Mucosa of stomach (tissue), 1 donor: ENCODE data around the gene ASB7.

Source experiments
- H3K27me3 ChIP-seq: one replicate; pipeline ENCODE4 v1.7.0; 2013; ENCODE audit warnings: mild to moderate bottlenecking, low read length; ENCODE audit not compliant: control insufficient read depth, insufficient read depth
- H3K36me3 ChIP-seq: one replicate; pipeline ENCODE4 v1.7.0; 2013; ENCODE audit warnings: low read length; ENCODE audit not compliant: control insufficient read depth, insufficient read depth
- H3K4me1 ChIP-seq: one replicate; pipeline ENCODE4 v1.7.0; 2013; ENCODE audit warnings: mild to moderate bottlenecking, low read length; ENCODE audit not compliant: control insufficient read depth, insufficient read depth
- H3K4me3 ChIP-seq: one replicate; pipeline ENCODE4 v1.7.0; 2013; ENCODE audit warnings: low read length
- H3K9ac ChIP-seq: one replicate; pipeline ENCODE4 v1.7.0; 2013; ENCODE audit warnings: mild to moderate bottlenecking, low read length, moderate library complexity
- H3K9me3 ChIP-seq: one replicate; pipeline ENCODE4 v1.7.0; 2013; ENCODE audit warnings: mild to moderate bottlenecking, low read length, moderate library complexity; ENCODE audit not compliant: control insufficient read depth
- donor health status: Pancreatic carcinoma.

The ASB7 gene

DNA sequence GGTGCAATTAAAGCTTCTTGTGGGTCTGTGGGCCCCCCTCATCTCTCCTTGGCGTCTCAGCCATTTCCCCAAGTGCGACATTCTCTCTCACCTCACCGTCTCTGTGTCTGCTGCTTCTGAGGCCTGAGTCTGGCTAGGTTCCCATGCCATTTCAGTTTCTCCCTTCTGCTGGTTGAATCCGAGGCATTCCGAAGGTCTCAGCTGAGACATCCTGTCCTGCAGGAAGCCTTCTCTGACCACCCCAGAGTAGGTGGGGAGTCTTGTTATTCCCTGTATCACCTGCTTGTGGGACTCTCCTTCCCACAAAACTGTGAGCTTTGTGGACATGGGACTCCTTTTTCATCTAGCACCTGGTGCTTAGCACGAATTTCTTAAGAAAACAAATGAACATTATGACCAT, 78.3 kb downstream of the ASB7 start:
- H3K27me3 ChIP-seq: no peaks in the 10 kb centered on the region
- no peaks in the 10 kb centered on the region for H3K9me3 ChIP-seq
- H3K36me3 ChIP-seq: no peaks in the 10 kb centered on the region
- H3K4me3 ChIP-seq: no peak overlapping the region
- peaks cover 4% of the 10 kb centered on the region for H3K4me1 ChIP-seq
- no peak overlapping the region for H3K9ac ChIP-seq

DNA sequence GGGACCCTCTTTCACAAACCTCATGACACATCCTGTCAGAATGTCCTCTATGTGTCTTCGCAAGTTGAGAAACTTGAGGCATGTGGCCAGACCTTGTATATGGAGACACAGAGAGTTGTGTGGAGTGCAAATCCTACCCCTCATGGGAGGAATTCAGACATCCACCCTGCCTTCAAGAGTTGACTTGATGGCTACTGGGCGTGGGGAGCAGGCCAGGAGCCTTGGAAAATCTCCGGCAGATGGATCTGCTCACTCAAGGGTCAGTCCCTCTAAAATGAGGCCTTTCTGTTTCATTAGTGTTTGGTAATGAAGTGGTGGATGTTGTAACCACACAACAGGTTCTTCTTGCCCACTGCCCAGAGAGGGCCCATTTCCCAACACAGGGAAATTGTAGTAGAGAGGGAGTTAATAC, 79.0 kb downstream of the ASB7 start:
- H3K4me1 ChIP-seq: peaks cover 4% of the 10 kb centered on the region
- no peaks in the 10 kb centered on the region for H3K9me3 ChIP-seq
- no peak overlapping the region for H3K4me3 ChIP-seq
- H3K9ac ChIP-seq: no peak overlapping the region
- H3K36me3 ChIP-seq: no peaks in the 10 kb centered on the region
- no peaks in the 10 kb centered on the region for H3K27me3 ChIP-seq

DNA sequence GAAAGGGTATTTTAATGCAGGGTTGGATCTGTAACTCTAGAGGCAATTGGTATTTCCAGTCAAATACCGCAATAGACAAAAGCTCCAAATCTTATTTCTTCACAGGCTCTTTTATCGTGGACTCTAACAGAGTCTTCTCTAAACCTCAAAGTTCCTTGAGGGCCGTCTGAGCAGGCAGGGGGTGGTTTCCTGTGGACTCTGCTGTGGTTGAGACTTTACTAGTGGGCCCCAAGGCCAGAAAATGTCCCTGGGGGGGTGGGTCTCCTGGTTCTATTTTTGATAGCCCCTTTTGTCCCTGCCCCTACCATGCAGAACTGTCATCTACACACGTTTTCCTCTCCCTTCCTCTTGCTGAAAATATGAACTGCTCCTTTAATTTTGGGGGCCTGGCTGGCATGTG, 80.1 kb downstream of the ASB7 start:
- Histone ChIP-seq H3K4me3 (no peak overlapping the region), H3K9ac (no peak overlapping the region), H3K9me3 (no peaks in the 10 kb centered on the region), H3K36me3 (no peaks in the 10 kb centered on the region), H3K4me1 (peaks cover 4% of the 10 kb centered on the region), H3K27me3 (no peaks in the 10 kb centered on the region)

DNA sequence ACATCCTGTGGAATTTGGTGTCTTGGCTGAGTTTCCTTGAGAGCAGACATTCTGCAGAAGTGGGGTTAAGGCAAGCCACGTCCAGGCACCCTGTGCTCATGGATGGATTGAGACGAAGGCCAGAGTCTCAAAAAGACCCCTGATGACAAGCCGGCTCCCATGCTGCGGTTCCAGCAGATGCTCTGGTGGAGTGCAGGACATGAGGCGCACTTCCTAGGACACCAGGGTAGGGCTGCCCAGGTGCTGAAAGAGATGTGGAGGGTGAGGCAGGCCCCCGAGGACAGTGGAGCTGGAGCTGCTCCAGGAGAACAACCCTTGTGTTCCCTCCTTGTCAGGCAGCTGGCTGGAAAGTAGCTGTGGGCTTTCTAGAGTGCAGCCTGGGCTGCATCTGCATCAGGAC, 81.0 kb downstream of the ASB7 start:
- Histone ChIP-seq H3K9me3 (no peaks in the 10 kb centered on the region), H3K27me3 (no peaks in the 10 kb centered on the region), H3K4me1 (peaks cover 4% of the 10 kb centered on the region), H3K4me3 (no peak overlapping the region), H3K36me3 (no peaks in the 10 kb centered on the region), H3K9ac (no peak overlapping the region)

DNA sequence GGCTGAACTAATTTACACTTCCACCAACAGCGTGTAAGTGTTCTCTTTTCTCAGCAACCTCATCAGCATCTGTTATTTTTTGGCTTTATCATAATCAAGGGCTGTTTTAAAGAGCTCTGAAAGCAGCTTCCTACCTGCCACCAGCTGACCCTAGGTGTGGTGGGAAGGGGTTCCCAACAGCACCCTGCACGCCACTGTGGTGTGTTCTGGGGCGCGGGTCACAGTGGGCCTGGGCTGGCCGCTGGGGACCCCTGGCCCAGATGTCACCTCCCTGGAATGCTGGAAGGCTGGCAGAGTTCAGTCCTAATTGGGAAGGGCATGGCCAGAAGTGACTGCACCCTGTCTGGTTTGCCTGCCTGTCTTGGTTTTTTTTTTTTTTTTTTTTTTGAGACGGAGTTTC, 82.2 kb downstream of the ASB7 start:
- Histone ChIP-seq H3K36me3 (no peaks in the 10 kb centered on the region), H3K9ac (no peak overlapping the region), H3K4me3 (no peak overlapping the region), H3K27me3 (no peaks in the 10 kb centered on the region), H3K4me1 (no peaks in the 10 kb centered on the region), H3K9me3 (no peaks in the 10 kb centered on the region)

DNA sequence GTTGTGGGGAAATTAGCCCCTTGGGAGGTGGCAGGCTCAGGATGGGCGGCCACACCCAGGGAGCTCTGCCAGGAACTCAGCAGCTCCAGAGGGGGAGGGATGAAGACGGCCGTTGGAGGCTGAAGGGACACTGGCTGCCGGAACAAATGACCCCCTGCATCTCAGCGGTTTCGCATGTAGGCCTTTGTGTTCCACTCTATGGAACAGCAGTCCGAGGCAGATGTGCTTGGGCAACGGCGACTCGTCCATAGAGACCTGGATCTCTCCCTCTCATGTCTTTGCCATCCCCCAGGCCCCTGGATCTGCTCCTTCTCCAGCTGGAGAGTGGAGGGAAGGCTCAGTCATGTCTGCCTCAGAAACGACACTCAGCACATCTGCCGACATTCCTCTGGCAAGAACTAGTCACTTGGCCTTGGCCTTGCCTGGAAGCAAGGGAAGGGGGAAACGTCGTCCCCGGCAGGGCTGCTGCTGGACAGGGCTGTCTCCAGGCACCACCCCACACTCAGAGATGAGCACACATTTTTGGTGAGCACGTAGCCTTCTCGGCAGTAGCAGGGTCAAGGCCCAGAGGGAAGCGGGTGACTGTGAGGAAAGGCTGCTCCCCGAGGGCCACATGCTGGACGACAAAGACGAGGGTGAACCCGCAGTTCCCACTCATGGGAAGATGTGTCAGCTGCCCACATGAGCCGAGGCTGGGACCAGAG, 83.8 kb downstream of the ASB7 start:
- Histone ChIP-seq H3K9ac (no peak overlapping the region), H3K4me1 (no peaks in the 10 kb centered on the region), H3K27me3 (no peaks in the 10 kb centered on the region), H3K36me3 (no peaks in the 10 kb centered on the region), H3K4me3 (no peak overlapping the region), H3K9me3 (no peaks in the 10 kb centered on the region)

DNA sequence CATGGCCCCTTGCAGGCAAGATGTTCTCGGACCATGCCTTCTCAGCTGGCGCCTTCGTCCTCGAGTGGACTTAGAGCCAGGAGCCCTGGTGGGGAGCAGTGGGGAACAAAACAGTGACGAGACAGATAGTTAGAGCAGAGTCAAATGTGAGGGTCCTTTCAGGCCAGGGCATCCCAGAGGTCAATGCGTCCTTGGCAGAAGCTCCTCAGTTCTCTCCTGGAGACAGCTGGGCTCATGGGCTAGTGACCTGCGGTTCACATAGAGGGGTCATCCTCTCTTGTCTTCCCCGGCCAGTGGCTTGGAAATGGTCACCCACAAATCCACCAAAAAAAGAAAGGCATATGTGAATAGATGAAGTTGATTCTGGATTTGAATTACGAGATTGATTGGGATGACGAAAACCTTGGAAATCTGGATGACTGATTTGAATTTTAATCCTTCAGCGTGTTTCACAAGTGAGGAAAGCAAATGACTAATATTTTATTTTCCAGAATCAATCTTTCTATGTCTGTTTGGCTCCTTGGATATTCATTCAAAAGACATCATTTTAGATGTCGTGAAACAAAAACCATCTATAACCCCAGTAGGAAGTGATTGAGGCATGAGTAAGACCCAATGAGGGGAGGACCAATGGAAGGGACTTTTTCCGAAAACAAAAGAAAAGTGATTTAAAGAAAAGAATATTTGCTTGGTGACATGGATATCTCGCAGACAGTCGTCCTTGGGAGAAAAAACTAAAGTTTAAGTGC, 84.5 kb downstream of the ASB7 start:
- Histone ChIP-seq H3K9me3 (no peaks in the 10 kb centered on the region), H3K4me3 (no peak overlapping the region), H3K36me3 (no peaks in the 10 kb centered on the region), H3K27me3 (no peaks in the 10 kb centered on the region), H3K4me1 (no peaks in the 10 kb centered on the region), H3K9ac (no peak overlapping the region)

DNA sequence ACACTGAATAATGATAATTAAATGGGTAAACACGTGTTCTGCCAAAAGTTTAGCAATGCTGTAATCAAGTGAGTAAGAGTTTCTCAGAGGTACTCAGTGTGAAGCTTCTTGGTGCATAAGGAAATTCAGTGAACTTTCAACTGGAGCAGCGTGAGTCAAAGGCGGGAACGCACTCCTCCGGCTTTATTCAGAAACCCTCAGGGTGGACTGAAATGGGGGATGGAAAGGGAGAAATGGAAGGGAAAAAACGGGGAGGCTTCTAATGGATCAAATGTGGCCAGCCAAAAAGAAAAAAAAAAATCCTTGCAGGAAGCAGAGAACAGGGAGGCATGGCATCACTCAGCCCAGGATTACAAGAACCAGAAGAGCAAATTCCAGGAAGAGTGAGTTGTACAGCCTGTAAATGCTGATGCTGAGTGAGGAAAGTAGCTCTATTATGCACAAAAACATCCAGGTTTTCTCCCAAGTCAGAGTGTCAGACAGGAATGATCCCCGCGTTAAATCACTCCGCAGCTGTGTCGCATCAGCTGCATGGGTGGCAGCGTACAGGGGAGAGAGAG, 85.3 kb downstream of the ASB7 start:
- Histone ChIP-seq H3K9me3 (no peaks in the 10 kb centered on the region), H3K9ac (no peak overlapping the region), H3K4me3 (no peak overlapping the region), H3K27me3 (no peaks in the 10 kb centered on the region), H3K36me3 (no peaks in the 10 kb centered on the region), H3K4me1 (no peaks in the 10 kb centered on the region)

DNA sequence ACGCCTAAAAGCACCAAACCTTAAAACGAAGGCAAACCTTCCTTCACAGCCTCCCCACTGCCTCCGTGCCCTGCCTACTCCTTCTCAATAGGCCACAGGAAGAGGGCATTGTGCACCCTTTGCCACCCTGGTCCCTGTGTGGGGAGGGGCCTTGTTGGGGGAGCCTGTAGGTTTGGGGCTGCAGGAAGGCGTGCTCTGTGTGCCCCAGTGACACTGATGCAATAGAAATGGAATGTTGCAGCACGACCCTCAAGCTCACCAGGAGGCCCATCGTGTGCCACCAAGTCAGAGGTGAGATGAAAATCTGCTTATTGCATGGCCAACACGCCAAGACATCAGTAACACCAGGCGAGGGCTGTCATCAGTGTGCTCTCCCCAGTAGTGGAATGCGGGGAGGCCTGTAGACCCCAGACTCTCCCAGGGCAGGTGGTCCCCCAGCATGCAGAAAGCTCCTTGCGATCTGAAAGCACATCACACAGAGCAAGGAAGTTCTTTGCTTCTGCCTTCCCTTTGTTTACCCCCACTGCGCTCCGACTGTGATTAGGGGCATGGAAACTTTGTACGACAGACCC, 86.2 kb downstream of the ASB7 start:
- Histone ChIP-seq H3K9me3 (no peaks in the 10 kb centered on the region), H3K4me1 (no peaks in the 10 kb centered on the region), H3K4me3 (no peak overlapping the region), H3K9ac (no peak overlapping the region), H3K36me3 (no peaks in the 10 kb centered on the region), H3K27me3 (no peaks in the 10 kb centered on the region)

DNA sequence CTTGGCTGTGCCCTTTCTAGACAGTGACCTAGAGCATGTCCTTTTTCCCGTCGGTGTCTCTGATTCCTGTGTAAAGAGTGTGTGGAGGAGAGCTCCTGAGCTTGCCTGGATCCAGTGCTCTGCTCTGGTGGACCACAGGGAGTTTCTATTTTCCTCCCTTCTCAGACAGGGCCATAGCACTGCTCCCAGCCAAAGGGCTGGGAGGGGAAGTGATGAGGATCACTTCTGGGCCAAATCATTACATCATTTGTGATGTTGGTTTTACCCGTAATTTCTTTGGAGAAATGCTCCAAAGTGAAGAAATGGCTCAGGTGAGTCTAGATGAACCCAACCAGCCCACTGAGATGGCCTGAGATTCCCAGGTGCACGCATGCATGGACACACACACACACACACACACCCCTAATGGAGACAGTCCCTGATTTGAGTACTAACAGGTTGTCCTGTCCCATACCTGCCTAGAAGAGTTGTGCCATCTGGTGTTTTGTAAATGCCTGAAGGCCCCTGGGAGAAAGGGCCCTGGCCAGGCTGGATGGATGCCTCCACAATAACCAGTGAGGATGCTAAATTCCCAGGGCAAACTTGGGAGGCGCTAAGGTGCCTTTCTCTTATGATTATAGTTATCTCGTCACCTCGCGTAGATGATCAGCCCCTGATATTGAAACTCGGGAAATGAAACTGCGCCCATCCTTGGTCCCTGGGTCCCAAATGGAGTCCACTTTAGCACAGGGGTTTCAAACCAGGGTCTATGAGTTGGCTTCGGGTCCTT, 86.9 kb downstream of the ASB7 start:
- no peaks in the 10 kb centered on the region for H3K27me3 ChIP-seq
- no peaks in the 10 kb centered on the region for H3K4me1 ChIP-seq
- no peaks in the 10 kb centered on the region for H3K9me3 ChIP-seq
- H3K9ac ChIP-seq: no peak overlapping the region
- no peak overlapping the region for H3K4me3 ChIP-seq
- H3K36me3 ChIP-seq: no peaks in the 10 kb centered on the region

DNA sequence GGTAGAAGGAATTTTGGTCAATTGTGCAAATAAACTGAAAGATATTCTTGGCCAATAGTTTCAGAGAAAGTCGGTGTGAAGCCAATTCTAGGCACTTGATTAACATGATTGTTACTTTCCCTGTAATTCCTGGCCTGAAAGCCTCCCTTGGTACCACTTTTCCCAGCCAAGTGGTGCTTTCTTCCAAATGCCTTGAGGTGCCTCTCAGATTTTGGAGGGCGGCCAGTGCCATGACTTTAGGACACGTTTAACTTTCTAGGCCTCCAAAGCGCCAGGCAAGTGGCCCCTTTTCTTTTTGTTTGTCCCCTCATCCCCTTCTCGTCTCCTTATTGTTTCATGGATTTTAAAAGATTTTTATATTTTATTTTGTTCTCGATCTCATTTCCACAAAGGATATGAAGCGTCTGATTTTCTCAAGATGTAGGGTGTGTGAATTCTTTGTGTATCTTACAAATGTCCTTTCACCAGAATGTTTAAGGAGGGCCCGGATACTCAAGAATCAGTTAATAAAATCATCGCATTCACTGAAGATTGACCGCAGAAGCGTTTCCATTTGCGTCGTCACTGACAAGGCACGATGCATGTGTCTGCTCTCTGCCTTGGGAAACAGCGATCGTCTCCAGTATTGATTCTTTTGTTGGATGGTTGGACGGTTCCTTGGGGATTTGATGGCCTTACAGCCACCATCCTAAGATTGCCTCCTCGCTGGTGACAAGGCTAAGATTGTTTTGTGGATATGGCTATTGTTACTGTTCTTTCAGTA, 87.8 kb downstream of the ASB7 start:
- Histone ChIP-seq H3K36me3 (no peaks in the 10 kb centered on the region), H3K9me3 (no peaks in the 10 kb centered on the region), H3K4me1 (no peaks in the 10 kb centered on the region), H3K4me3 (no peak overlapping the region), H3K9ac (no peak overlapping the region), H3K27me3 (no peaks in the 10 kb centered on the region)
